Heart right ventricle (tissue), 16 donors: Measurements from ENCODE around the gene CBX1. TPM values are rescaled to one million over a fixed set of nuclear protein-coding genes. Genes with fewer than 3 reads are reported as not detected.

Experiments used
- ATAC-seq, 8 donors: fragments of 200-7000 bp; cut with Tn5 transposase; one replicate each; pipeline ENCODE4 v1.9.1; 2020; ENCODE audit warnings: mild to moderate bottlenecking in 8 of 8, moderate library complexity in 8 of 8, moderate number of reproducible peaks in 1 of 8
- DNase-seq, 2 donors: peaks; one replicate each; pipeline ENCODE4 v3.0.0-alpha.2; 2020
- H3K27ac ChIP-seq, 10 donors: fragments of 200-600 bp; sonication (generic) in 2 of 10; one replicate each; pipeline versions ENCODE4 v1.5.0 to v1.8.0; 2020 to 2022; ENCODE audit warnings: mild to moderate bottlenecking in 3 of 10
- H3K27me3 ChIP-seq, 7 donors: fragments of 200-600 bp; one replicate each; pipeline ENCODE4 v1.8.0; 2021 to 2022; ENCODE audit warnings: mild to moderate bottlenecking in 2 of 7
- H3K36me3 ChIP-seq, 9 donors: fragments of 200-600 bp; sonication (generic) in 1 of 9; one replicate each; pipeline versions ENCODE4 v1.5.0 to v1.8.0; 2020 to 2022; ENCODE audit warnings: mild to moderate bottlenecking in 2 of 9
- H3K4me1 ChIP-seq, 9 donors: fragments of 200-600 bp; sonication (generic) in 1 of 9; one replicate each; pipeline versions ENCODE4 v1.5.0 to v1.8.0; 2020 to 2022; ENCODE audit warnings: mild to moderate bottlenecking in 4 of 9
- H3K4me3 ChIP-seq, 10 donors: fragments of 200-600 bp; sonication (generic) in 2 of 10; one replicate each; pipeline versions ENCODE4 v1.5.0 to v1.8.0; 2020 to 2022; ENCODE audit warnings: mild to moderate bottlenecking in 7 of 10, moderate library complexity in 2 of 10
- H3K9me3 ChIP-seq, 11 donors: fragments of 200-600 bp in 10 of 11; sonication (generic) in 2 of 11; one replicate each; pipeline versions ENCODE4 v1.5.0 to v1.8.0; 2013 to 2022; ENCODE audit warnings: mild to moderate bottlenecking in 2 of 11, control low read depth in 1 of 11, moderate library complexity in 1 of 11
- WGBS, 2 donors: extraction: QIAGEN DNeasy Blood & Tissue Kit; methylation state at CpG; one replicate each; pipeline ENCODE4 v1.1.7; 2013; ENCODE audit warnings: inconsistent platforms in 1 of 2; 5-methylcytosine and 5-hydroxymethylcytosine counted together
- intact Hi-C, 10 donors: fragments of 100-400 bp; cut with DNase I; formaldehyde crosslinking; loops; one replicate each; pipeline versions ENCODE4 v1.11.1 to v1.14.2; 2022
- polyA plus RNA-seq, 2 donors: library from polyadenylated mRNA; stranded (reverse); fragments of 200-250 nt; gene quantifications; one replicate each; pipeline ENCODE4 v1.2.3, GENCODE V29; 2013
- total RNA-seq, 10 donors: library from RNA; stranded (reverse); fragmentation: NEBNext Ultra II Directional in 3 of 10; extraction: Animal tissue kit (Norgen Biotek cat#: 25700) in 3 of 10; gene quantifications; one replicate each; pipeline versions ENCODE4 v1.2.1 to v1.2.4, GENCODE V29; 2021 to 2023
- TF ChIP-seq, protein P1 (sequence below), 9 donors: fragments of 200-600 bp; sonication (generic) in 2 of 9; IDR thresholded peaks; one replicate each; pipeline versions ENCODE4 v1.5.0 to v1.8.0; 2021 to 2022; ENCODE audit warnings: antibody characterized with exemption in 9 of 9, mild to moderate bottlenecking in 5 of 9, moderate library complexity in 1 of 9
- donor health status: Arrhythmogenic right ventricular cardiomyopathy.
- donor health status: ischemic (EF 13 %, LVEDD 7.1; RV severe dilation, severe dysfunction).
- donor health status: healthy with polysubstance abuse.
- donor health status: DM: no; HTN: yes; CAD: no.
- donor health status: DM: no; HTN: no; CAD: no.
- donor health status: ischemic (EF 25% LVEDD 6.9; RV normal size, moderate dysfunction).
- donor health status: ischemic (EF 25% LVEDD 5.7; RV mildly dilated, moderate dysfunction).
- donor health status: healthy.
- donor health status: DM: yes; HTN: yes; CAD: no.
- donor health status: Ischemic cardiomyopathy.
- donor health status: ischemic (EF 35%, LVEDD 5.7; RV mildly dilated, moderate dysfunction).
- donor health status: nonischemic (EF 11% LVEDD 7.7; RV severe dilation, severe dysfunction).
- donor health status: DM: yes; HTN: yes; CAD: no.
- donor health status: PGD.
- donor health status: ischemic (EF 29% LVEDD 5.4; RV normal size, mild dysfunction).
- donor health status: nonischemic (EF 23%, LVEDD 6.1; RV moderate dilation, normal function).

The CBX1 gene
- total and polyA plus RNA-seq, 12 donors, result 19.8 to 40.8 (median 35.9) TPM

GRCh38 chr17:48132385-48132784 lies 31.1 kb upstream of the CBX1 start:
- WGBS, 2 donors, result 77 to 87% methylated on average over 5 of the region's 5 CpGs
- Histone ChIP-seq H3K9me3 (no peaks in the 10 kb centered on the region), H3K4me1 (peaks cover 0 to 9% (median 0%) of the 10 kb centered on the region in 9 donors), H3K27ac (peak overlapping the region in 1 of 10 donors; percentile 64), H3K27me3 (peaks cover 0 to 3% (median 0%) of the 10 kb centered on the region in 7 donors), H3K36me3 (no peaks in the 10 kb centered on the region), H3K4me3 (no peak overlapping the region)
- DNase-seq, result no peak
- intact Hi-C loops, result loop anchor here in 4 of 10 donors (5.0 to 10.0 kb wide), 4 partner anchors 55 to 280 kb away; partner anchors contain the start of genes PNPO (in 1 of the 4) and SP6 (in 1 of the 4)
- TF ChIP-seq, protein P1, sequence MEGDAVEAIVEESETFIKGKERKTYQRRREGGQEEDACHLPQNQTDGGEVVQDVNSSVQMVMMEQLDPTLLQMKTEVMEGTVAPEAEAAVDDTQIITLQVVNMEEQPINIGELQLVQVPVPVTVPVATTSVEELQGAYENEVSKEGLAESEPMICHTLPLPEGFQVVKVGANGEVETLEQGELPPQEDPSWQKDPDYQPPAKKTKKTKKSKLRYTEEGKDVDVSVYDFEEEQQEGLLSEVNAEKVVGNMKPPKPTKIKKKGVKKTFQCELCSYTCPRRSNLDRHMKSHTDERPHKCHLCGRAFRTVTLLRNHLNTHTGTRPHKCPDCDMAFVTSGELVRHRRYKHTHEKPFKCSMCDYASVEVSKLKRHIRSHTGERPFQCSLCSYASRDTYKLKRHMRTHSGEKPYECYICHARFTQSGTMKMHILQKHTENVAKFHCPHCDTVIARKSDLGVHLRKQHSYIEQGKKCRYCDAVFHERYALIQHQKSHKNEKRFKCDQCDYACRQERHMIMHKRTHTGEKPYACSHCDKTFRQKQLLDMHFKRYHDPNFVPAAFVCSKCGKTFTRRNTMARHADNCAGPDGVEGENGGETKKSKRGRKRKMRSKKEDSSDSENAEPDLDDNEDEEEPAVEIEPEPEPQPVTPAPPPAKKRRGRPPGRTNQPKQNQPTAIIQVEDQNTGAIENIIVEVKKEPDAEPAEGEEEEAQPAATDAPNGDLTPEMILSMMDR (IDR thresholded peaks at IDR 0.05), result no peak
- peak in 6 of 8 donors; percentile 24 to 61 (median 42) for ATAC-seq

GRCh38 chr17:48131216-48131824 lies 30.0 kb upstream of the CBX1 start:
- peaks cover 0 to 8% (median 0%) of the 10 kb centered on the region in 9 donors for H3K36me3 ChIP-seq
- WGBS, 2 donors, result 35 to 43% methylated on average over 4 of the region's 4 CpGs
- ATAC-seq (peak; percentile 71 to 91 (median 84)), DNase-seq (peak in 1 of 2 donors; percentile 73)
- no peaks in the 10 kb centered on the region for H3K9me3 ChIP-seq
- H3K27ac ChIP-seq, result peak overlapping the region in 1 of 10 donors; percentile 64
- intact Hi-C loops, result loop anchor here in 9 of 10 donors (1.0 to 10.0 kb wide), 10 partner anchors 51 to 279 kb away; partner anchors contain the start of genes PNPO (in 1 of the 9) and SP6 (in 1 of the 9)
- no peak overlapping the region for H3K4me3 ChIP-seq
- TF ChIP-seq, protein P1 (IDR thresholded peaks at IDR 0.05), result peak; percentile 76 to 90 (median 84)
- H3K4me1 ChIP-seq, result peaks cover 0 to 9% (median 0%) of the 10 kb centered on the region in 9 donors
- peaks cover 0 to 3% (median 0%) of the 10 kb centered on the region in 7 donors for H3K27me3 ChIP-seq

DNA sequence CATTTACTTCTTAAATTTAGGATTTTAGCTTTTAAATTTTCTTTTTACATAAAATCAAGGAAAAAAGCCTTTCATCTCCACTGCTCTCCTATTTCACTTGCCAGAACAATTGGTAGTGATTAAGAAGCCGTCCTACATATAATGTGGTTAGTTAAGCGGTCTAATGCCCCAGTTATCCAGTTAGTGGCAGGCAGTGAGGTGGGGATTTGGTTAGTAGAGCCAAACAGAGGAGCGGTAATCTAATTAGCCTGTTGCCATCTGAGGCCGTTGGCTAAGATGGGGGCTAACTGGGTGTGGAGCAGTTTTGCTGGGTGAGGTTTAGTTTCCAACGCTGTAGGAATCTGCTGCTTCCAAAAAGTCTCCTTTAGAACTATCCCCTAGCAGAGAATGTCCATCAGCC lies 28.7 kb upstream of the CBX1 start:
- no peak for DNase-seq
- intact Hi-C loops, result loop anchor here (2.0 to 10.0 kb wide), 9 partner anchors 48 to 278 kb away; partner anchors contain the start of genes PNPO (in 1 of the 10) and SP6 (in 1 of the 10)
- Histone ChIP-seq H3K4me3 (no peak overlapping the region), H3K27me3 (peaks cover 0 to 3% (median 0%) of the 10 kb centered on the region in 7 donors), H3K4me1 (peaks cover 0 to 9% (median 0%) of the 10 kb centered on the region in 9 donors), H3K27ac (no peak overlapping the region), H3K9me3 (no peaks in the 10 kb centered on the region), H3K36me3 (peaks cover 0 to 21% (median 0%) of the 10 kb centered on the region in 9 donors)
- TF ChIP-seq, protein P1 (IDR thresholded peaks at IDR 0.05), result no peak
- WGBS, 2 donors, result 60 to 67% methylated on average over 5 of the region's 5 CpGs
- no peak for ATAC-seq

- Histone ChIP-seq H3K36me3 (peaks cover 0 to 36% (median 0%) of the 10 kb centered on the region in 9 donors), H3K27me3 (peaks cover 0 to 3% (median 0%) of the 10 kb centered on the region in 7 donors), H3K4me1 (peaks cover 0 to 9% (median 0%) of the 10 kb centered on the region in 9 donors), H3K27ac (no peak overlapping the region), H3K4me3 (no peak overlapping the region), H3K9me3 (no peaks in the 10 kb centered on the region)
- TF ChIP-seq, protein P1 (IDR thresholded peaks at IDR 0.05), result no peak
- 37 to 41% methylated on average over 5 of the region's 5 CpGs for WGBS, 2 donors
- DNase-seq, result no peak
- intact Hi-C loops, result loop anchor here in 4 of 10 donors (5.0 kb wide), 3 partner anchors 46 to 101 kb away; no protein-coding TSS in a partner anchor
- no peak for ATAC-seq
Measured at GRCh38 chr17:48128400-48128799, 27.1 kb upstream of the CBX1 start.
